ENCODE measurements around the gene SMURF1.
"Not testable (repeated sequence)": the region's sequence is repeated elsewhere in the genome, so short reads cannot be mapped to it uniquely, and the experiment has no call there.

The SMURF1 gene

DNA sequence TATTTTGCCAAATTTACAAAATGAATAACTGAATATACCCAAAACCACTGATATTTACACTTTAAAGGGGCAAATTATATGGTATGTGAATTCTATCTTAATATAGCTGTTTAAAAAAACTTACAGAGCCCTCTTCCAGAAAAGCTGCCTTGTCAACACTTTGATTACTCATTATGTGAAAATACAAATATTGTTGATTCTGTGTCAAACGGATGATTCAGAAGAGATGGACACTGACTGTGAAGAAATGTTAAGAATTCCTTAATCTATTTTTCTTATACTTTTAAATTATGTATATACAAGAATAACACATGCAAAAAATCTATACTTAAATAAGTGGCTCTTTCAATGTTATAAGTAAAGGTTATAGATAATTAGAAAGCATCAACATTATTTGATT is 41.5 kb downstream of the SMURF1 start:
- Histone ChIP-seq H3K9ac (ENCODE audit: low read length) (no peak overlapping the region), H2AFZ (ENCODE audit: low read length) (no peak overlapping the region), H3K4me3 (ENCODE audit: low read depth, low read length, poor library complexity, severe bottlenecking) (no peak overlapping the region), H4K20me1 (ENCODE audit: insufficient read depth, low read length) (no peaks in the 10 kb centered on the region), H3K36me3 (ENCODE audit: insufficient read depth, low read length) (peaks cover 6% of the 10 kb centered on the region; the same call in 1 of the 2 replicates), H3K9me3 (ENCODE audit: low read length) (peaks cover 13% of the 10 kb centered on the region), H3F3A (ENCODE audit: insufficient read depth, low read length) (no peaks in the 10 kb centered on the region), H3K9me2 (ENCODE audit: low read depth, low read length) (no peaks in the 10 kb centered on the region), H3K4me1 (ENCODE audit: insufficient read depth, low read length, severe bottlenecking) (no peaks in the 10 kb centered on the region), H3K27me3 (ENCODE audit: insufficient read depth, low read length) (no peaks in the 10 kb centered on the region), H3K27ac (ENCODE audit: low read depth, low read length, poor library complexity, severe bottlenecking) (no peak overlapping the region), H3K79me2 (ENCODE audit: insufficient read depth, low read length) (peaks cover 42% of the 10 kb centered on the region), H3K4me2 (ENCODE audit: low read length) (no peak overlapping the region)
- TF ChIP-seq, protein P1, sequence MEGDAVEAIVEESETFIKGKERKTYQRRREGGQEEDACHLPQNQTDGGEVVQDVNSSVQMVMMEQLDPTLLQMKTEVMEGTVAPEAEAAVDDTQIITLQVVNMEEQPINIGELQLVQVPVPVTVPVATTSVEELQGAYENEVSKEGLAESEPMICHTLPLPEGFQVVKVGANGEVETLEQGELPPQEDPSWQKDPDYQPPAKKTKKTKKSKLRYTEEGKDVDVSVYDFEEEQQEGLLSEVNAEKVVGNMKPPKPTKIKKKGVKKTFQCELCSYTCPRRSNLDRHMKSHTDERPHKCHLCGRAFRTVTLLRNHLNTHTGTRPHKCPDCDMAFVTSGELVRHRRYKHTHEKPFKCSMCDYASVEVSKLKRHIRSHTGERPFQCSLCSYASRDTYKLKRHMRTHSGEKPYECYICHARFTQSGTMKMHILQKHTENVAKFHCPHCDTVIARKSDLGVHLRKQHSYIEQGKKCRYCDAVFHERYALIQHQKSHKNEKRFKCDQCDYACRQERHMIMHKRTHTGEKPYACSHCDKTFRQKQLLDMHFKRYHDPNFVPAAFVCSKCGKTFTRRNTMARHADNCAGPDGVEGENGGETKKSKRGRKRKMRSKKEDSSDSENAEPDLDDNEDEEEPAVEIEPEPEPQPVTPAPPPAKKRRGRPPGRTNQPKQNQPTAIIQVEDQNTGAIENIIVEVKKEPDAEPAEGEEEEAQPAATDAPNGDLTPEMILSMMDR (IDR thresholded peaks at IDR 0.05; ENCODE audit: low read length), result no peak
- no peak for TF ChIP-seq EZH2 (IDR thresholded peaks at IDR 0.05; ENCODE audit: borderline replicate concordance, low read length)

DNA sequence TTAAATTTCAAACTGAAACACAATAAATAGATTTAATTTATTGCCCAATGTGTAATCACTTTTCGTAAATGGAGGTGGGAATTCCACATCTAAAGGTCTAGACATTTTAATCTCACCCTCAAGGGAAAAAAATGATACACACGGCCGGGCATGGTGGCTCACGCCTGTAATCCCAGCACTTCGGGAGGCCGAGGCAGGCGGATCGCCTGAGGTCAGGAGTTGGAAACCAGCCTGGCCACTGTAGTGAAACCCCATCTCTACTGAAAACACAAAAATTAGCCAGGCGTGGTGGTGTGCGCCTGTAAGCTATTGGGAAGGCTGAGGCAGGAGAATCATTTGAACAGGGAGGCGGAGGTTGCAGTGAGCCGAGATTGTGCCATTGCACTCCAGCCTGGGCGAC is 42.4 kb downstream of the SMURF1 start:
- H4K20me1 ChIP-seq (ENCODE audit: insufficient read depth, low read length); H2AFZ ChIP-seq (ENCODE audit: low read length); H3K27ac ChIP-seq (ENCODE audit: low read depth, low read length, poor library complexity, severe bottlenecking); H3F3A ChIP-seq (ENCODE audit: insufficient read depth, low read length); H3K4me1 ChIP-seq (ENCODE audit: insufficient read depth, low read length, severe bottlenecking); H3K9ac ChIP-seq (ENCODE audit: low read length); H3K4me2 ChIP-seq (ENCODE audit: low read length); H3K9me2 ChIP-seq (ENCODE audit: low read depth, low read length); H3K27me3 ChIP-seq (ENCODE audit: insufficient read depth, low read length); H3K4me3 ChIP-seq (ENCODE audit: low read depth, low read length, poor library complexity, severe bottlenecking); H3K36me3 ChIP-seq (ENCODE audit: insufficient read depth, low read length): not testable (repeated sequence)
- Histone ChIP-seq H3K79me2 (ENCODE audit: insufficient read depth, low read length) (peaks cover 48% of the 10 kb centered on the region), H3K9me3 (ENCODE audit: low read length) (peaks cover 13% of the 10 kb centered on the region)

DNA sequence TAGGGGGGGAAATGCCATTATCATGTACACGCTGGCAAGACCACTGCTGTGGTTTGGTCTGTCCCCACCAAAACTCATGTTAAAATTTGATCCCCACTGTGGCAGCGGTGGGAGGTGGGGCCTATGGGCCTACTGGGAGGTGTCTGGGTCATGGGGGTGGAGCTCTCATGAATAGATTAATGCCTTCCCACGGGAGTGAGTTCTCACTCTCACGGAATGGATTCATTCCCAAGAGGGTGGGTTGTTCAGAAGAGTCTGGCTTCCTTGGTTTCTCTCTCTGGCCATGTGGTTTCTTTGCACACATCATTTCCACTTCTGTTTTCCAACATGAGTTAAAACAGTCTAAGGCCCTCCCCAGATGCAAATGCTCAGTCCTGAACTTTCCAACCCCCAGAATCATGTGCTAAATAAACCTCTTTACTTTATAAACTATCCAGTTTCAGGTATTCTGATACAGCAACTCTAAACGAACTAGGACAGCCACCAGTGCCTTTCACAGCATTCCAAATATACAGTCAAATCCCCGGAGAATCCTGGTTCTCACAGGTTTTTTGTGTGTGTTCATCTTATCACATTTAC is 44.3 kb downstream of the SMURF1 start:
- TF ChIP-seq EZH2 (IDR thresholded peaks at IDR 0.05; ENCODE audit: borderline replicate concordance, low read length), result no peak
- TF ChIP-seq, protein P1 (IDR thresholded peaks at IDR 0.05; ENCODE audit: low read length), result no peak
- Histone ChIP-seq H3K27ac (ENCODE audit: low read depth, low read length, poor library complexity, severe bottlenecking) (no peak overlapping the region), H3K9me3 (ENCODE audit: low read length) (peaks cover 13% of the 10 kb centered on the region), H3K27me3 (ENCODE audit: insufficient read depth, low read length) (no peaks in the 10 kb centered on the region), H3F3A (ENCODE audit: insufficient read depth, low read length) (no peaks in the 10 kb centered on the region), H3K79me2 (ENCODE audit: insufficient read depth, low read length) (peaks cover 53% of the 10 kb centered on the region), H3K9ac (ENCODE audit: low read length) (no peak overlapping the region), H2AFZ (ENCODE audit: low read length) (no peak overlapping the region), H3K4me1 (ENCODE audit: insufficient read depth, low read length, severe bottlenecking) (no peaks in the 10 kb centered on the region), H3K4me3 (ENCODE audit: low read depth, low read length, poor library complexity, severe bottlenecking) (no peak overlapping the region), H3K9me2 (ENCODE audit: low read depth, low read length) (no peaks in the 10 kb centered on the region), H3K36me3 (ENCODE audit: insufficient read depth, low read length) (peaks cover 6% of the 10 kb centered on the region; the same call in 1 of the 2 replicates), H4K20me1 (ENCODE audit: insufficient read depth, low read length) (no peaks in the 10 kb centered on the region), H3K4me2 (ENCODE audit: low read length) (no peak overlapping the region)

DNA sequence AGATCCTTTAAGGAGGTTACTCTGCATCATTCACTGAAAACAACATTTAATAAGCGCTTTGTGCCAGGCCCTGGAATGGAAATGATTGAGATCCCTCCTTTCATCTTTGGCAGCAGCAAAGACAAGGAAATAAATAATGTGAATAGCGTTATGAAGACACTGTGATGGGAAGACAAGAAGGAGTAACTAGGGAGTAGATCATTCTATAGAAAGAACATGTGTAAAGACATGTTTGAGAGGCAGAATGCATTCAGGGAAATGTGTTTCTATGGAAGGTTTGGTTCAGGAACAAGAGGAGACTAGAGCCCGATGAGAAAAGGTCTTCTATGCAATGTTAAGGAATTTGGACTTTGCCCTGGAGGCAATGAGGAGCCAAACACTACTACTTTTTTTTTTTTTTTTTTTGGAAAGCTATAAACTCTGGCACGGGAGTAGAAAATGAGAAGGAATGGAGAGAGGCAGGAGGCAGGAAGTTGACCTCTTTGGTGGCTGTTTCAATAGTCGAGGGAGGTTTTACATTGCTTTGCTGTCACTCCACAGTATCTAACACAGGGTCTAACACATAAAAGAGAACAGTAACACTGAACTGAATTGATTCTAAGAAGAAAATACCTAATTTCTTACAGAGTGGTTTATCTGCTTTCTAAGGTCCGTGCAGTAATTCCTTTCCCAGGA is 44.9 kb downstream of the SMURF1 start:
- Histone ChIP-seq H3F3A (ENCODE audit: insufficient read depth, low read length) (no peaks in the 10 kb centered on the region), H2AFZ (ENCODE audit: low read length) (no peak overlapping the region), H3K36me3 (ENCODE audit: insufficient read depth, low read length) (peaks cover 6% of the 10 kb centered on the region; the same call in 1 of the 2 replicates), H3K79me2 (ENCODE audit: insufficient read depth, low read length) (peaks cover 51% of the 10 kb centered on the region), H3K9me3 (ENCODE audit: low read length) (peaks cover 13% of the 10 kb centered on the region), H3K27me3 (ENCODE audit: insufficient read depth, low read length) (no peaks in the 10 kb centered on the region), H3K4me3 (ENCODE audit: low read depth, low read length, poor library complexity, severe bottlenecking) (no peak overlapping the region), H3K4me1 (ENCODE audit: insufficient read depth, low read length, severe bottlenecking) (no peaks in the 10 kb centered on the region), H3K4me2 (ENCODE audit: low read length) (no peak overlapping the region), H3K27ac (ENCODE audit: low read depth, low read length, poor library complexity, severe bottlenecking) (no peak overlapping the region), H3K9me2 (ENCODE audit: low read depth, low read length) (no peaks in the 10 kb centered on the region), H4K20me1 (ENCODE audit: insufficient read depth, low read length) (no peaks in the 10 kb centered on the region), H3K9ac (ENCODE audit: low read length) (no peak overlapping the region)
- TF ChIP-seq, protein P1 (IDR thresholded peaks at IDR 0.05; ENCODE audit: low read length), result no peak
- TF ChIP-seq EZH2 (IDR thresholded peaks at IDR 0.05; ENCODE audit: borderline replicate concordance, low read length), result no peak
